Stimulated activated CD8-positive, alpha-beta memory T cell treated with anti-CD3 and anti-CD28 coated beads, Interleukin-15, amount 100 ng/mL, for 4 hours (primary cell): Measurements from ENCODE around the gene SLC49A4.

Experiments
- DNase-seq, 2 donors: peaks; one replicate each; pipeline ENCODE4 v3.0.0-alpha.2; 2020; ENCODE audit warnings: low read depth in 2 of 2

The SLC49A4 gene

GRCh38 chr3:122907471-122907870 is 112.6 kb downstream of the SLC49A4 start:
- no peak for DNase-seq

GRCh38 chr3:122908251-122908650 is 113.4 kb downstream of the SLC49A4 start:
- DNase-seq: no peak

GRCh38 chr3:122911901-122912300 is 117.0 kb downstream of the SLC49A4 start:
- no peak for DNase-seq

- DNase-seq: no peak
Measured at GRCh38 chr3:122912772-122913538, 118.1 kb downstream of the SLC49A4 start.

- no peak for DNase-seq
Measured at GRCh38 chr3:122913539-122914100, 118.8 kb downstream of the SLC49A4 start.

- no peak for DNase-seq
Measured at GRCh38 chr3:122915300-122916055, 120.6 kb downstream of the SLC49A4 start.

- DNase-seq: no peak
Measured at GRCh38 chr3:122916084-122916483, 121.2 kb downstream of the SLC49A4 start.

GRCh38 chr3:122916580-122916979 is 121.7 kb downstream of the SLC49A4 start:
- no peak for DNase-seq

GRCh38 chr3:122917412-122917811 is 122.5 kb downstream of the SLC49A4 start:
- DNase-seq: no peak

- DNase-seq: no peak
Measured at GRCh38 chr3:122918576-122919290, 123.9 kb downstream of the SLC49A4 start.

- no peak for DNase-seq
Measured at GRCh38 chr3:122919291-122919610, 124.4 kb downstream of the SLC49A4 start.

- no peak for DNase-seq
Measured at GRCh38 chr3:122920986-122921385, 126.1 kb downstream of the SLC49A4 start.

- no peak for DNase-seq
Measured at GRCh38 chr3:122921791-122922651, 127.2 kb downstream of the SLC49A4 start.

GRCh38 chr3:122923611-122924010 is 128.7 kb downstream of the SLC49A4 start:
- no peak for DNase-seq

- DNase-seq: no peak
Measured at GRCh38 chr3:122924056-122924455, 129.2 kb downstream of the SLC49A4 start.

GRCh38 chr3:122925756-122926155 is 130.9 kb downstream of the SLC49A4 start:
- no peak for DNase-seq

- no peak for DNase-seq
Measured at GRCh38 chr3:122926322-122926721, 131.5 kb downstream of the SLC49A4 start.

- no peak for DNase-seq
Measured at GRCh38 chr3:122926811-122927210, 131.9 kb downstream of the SLC49A4 start.

- DNase-seq: no peak
Measured at GRCh38 chr3:122927726-122928125, 132.9 kb downstream of the SLC49A4 start.

GRCh38 chr3:122928396-122929187 is 133.7 kb downstream of the SLC49A4 start:
- DNase-seq: no peak
